Measurements from ENCODE around the gene PDZRN3.

GRCh38 chr3:73586628-73587027, 38.1 kb downstream of the PDZRN3 start:
- TF ChIP-seq SIN3A (IDR thresholded peaks at IDR 0.05; ENCODE audit: borderline replicate concordance, insufficient read depth, low read length) (no peak), FOXP2 (optimal IDR thresholded peaks at IDR 0.05; ENCODE audit: borderline replicate concordance, extremely low read depth, extremely low read length, insufficient read depth) (no peak), REST (IDR thresholded peaks at IDR 0.05; ENCODE audit: insufficient read depth in 1 of 2, low read depth in 2 of 2, low read length in 2 of 2) (no peak)
